Middle frontal gyrus (tissue), 1 donor: Measurements from ENCODE around the gene PIGT.

Source experiments
- DNase-seq: peaks from one replicate; pipeline ENCODE4 v3.0.0-alpha.2; 2015; ENCODE audit warnings: low spot score; ENCODE audit errors: extremely low spot score

The PIGT gene

GRCh38 chr20:45415822-45416637 is at the start of gene PIGT:
Gene PIGT, plus strand, starts transcription at chr20:45416141. Its CDS starts 16 bp downstream, at chr20:45416157.
- peak; percentile 89 for DNase-seq

- no peak for DNase-seq
Observed at GRCh38 chr20:45366192-45366591, 49.7 kb upstream of the PIGT start.

- DNase-seq: no peak
Observed at GRCh38 chr20:45366631-45367030, 49.3 kb upstream of the PIGT start.

GRCh38 chr20:45367126-45367525 is 48.8 kb upstream of the PIGT start:
- no peak for DNase-seq

GRCh38 chr20:45368221-45368980 is 47.5 kb upstream of the PIGT start:
- DNase-seq: no peak

- DNase-seq: no peak
Observed at GRCh38 chr20:45370571-45371160, 45.3 kb upstream of the PIGT start.

- DNase-seq: no peak
Observed at GRCh38 chr20:45372241-45372640, 43.7 kb upstream of the PIGT start.

- DNase-seq: no peak
Observed at GRCh38 chr20:45372646-45373352, 43.1 kb upstream of the PIGT start.

- peak; percentile 75 for DNase-seq
Observed at GRCh38 chr20:45373353-45374100, 42.4 kb upstream of the PIGT start.

- no peak for DNase-seq
Observed at GRCh38 chr20:45374101-45374467, 41.9 kb upstream of the PIGT start.

- DNase-seq: no peak
Observed at GRCh38 chr20:45374966-45375365, 41.0 kb upstream of the PIGT start.

- DNase-seq: no peak
Observed at GRCh38 chr20:45377269-45377668, 38.7 kb upstream of the PIGT start.

GRCh38 chr20:45378191-45378590 is 37.8 kb upstream of the PIGT start, which contains the start of gene TP53TG5:
Gene TP53TG5, minus strand, starts transcription at chr20:45378325. Its CDS starts 89 bp downstream, at chr20:45378236.
- no peak for DNase-seq

- DNase-seq: no peak
Observed at GRCh38 chr20:45387274-45387673, 28.7 kb upstream of the PIGT start.

GRCh38 chr20:45390931-45391330 is 25.0 kb upstream of the PIGT start:
- DNase-seq: no peak

- DNase-seq: no peak
Observed at GRCh38 chr20:45391559-45391958, 24.4 kb upstream of the PIGT start.

- DNase-seq: no peak
Observed at GRCh38 chr20:45392733-45393132, 23.2 kb upstream of the PIGT start.

GRCh38 chr20:45394221-45395113 is 21.5 kb upstream of the PIGT start:
- DNase-seq: no peak

- DNase-seq: no peak
Observed at GRCh38 chr20:45395114-45395415, 20.9 kb upstream of the PIGT start.

- DNase-seq: no peak
Observed at GRCh38 chr20:45399018-45399417, 16.9 kb upstream of the PIGT start.
